A204.1 (cell line): ENCODE data around the gene LYRM7.
"Not testable (repeated sequence)": the region's sequence is repeated elsewhere in the genome, so short reads cannot be mapped to it uniquely, and the experiment has no call there.

Source experiments
- FAIRE-seq: peaks from 2 replicates; lab custom pipeline; 2012; peaks lifted over from hg19 to GRCh38; lab: Jason Lieb, UNC

Gene LYRM7

GRCh38 chr5:131221008-131221703, 50.4 kb downstream of the LYRM7 start:
- no peak for FAIRE-seq

GRCh38 chr5:131221888-131222287, 51.1 kb downstream of the LYRM7 start:
- FAIRE-seq, result no peak

GRCh38 chr5:131222731-131223130, 52.0 kb downstream of the LYRM7 start:
- FAIRE-seq, result no peak

DNA sequence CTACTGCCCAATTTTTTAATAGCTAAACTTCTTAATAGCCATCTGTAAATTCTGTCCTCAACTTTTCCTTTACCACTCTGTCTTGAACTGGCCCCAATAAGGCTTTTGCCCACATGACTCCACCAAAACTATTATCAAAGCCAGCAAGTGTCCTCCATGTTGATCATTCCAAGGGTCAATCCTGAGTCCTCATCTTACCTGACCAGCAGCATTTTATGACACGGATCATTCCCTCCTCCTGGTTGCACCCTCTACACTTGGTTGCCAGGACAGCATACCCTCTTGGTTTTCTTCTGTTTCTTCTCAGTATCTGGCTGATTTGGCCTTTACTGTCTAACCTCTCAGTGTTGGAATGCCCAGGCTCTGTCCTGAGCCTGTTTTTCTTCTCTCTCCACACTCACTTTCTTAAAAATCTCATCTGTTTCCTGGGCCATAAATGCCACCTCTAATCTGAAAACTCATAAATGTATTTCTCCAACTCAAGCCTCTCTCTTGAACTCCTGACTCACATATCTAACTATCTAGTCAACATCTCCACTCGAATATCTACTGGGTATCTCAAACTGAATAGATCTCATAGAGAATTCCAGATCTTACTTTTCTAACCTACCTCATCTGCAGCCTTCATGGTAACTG, 53.1 kb downstream of the LYRM7 start:
- no peak for FAIRE-seq

DNA sequence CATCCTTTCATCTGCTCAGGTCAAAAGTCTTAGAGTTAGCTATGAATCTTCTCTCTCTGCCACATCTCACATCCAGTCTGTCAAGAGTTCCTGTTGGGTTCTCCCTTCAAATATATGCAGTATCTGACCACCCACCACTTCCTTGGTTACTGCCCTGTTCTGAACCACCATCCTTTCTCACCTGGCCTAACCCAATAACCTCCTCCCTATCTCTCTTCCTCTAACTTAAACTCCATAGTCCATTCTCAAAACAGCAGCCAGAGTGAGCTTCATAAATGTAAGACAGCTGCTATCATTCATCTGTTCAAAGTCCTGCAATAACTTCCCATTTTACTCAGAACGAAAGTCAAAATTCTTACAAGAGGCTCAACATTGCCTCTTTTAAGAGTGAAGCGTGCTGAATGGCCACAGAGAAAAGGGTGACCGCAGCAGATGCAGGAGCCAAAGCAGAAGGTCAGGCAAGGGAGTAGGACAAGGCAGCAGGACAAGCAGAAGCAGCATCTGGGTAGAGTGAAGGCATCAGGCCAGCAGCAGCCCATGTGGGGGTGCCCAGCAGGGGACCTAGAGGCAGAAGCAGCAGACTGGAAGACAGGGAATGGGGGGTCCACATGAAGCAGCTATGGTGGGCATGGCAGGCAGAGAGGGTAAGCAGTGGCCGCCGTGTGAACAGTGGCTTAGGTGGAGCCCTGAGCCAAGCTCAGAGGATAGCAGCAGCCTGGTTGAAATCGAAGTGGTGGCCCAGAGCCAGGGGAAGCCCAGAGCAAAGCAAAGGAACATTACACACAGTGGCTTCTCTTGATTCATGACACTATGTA, 53.9 kb downstream of the LYRM7 start:
- no peak for FAIRE-seq

GRCh38 chr5:131225282-131225974, 54.7 kb downstream of the LYRM7 start:
- FAIRE-seq, result no peak

GRCh38 chr5:131226899-131227298, 56.2 kb downstream of the LYRM7 start:
- FAIRE-seq, result no peak

GRCh38 chr5:131228646-131229045, 57.9 kb downstream of the LYRM7 start:
- no peak for FAIRE-seq

DNA sequence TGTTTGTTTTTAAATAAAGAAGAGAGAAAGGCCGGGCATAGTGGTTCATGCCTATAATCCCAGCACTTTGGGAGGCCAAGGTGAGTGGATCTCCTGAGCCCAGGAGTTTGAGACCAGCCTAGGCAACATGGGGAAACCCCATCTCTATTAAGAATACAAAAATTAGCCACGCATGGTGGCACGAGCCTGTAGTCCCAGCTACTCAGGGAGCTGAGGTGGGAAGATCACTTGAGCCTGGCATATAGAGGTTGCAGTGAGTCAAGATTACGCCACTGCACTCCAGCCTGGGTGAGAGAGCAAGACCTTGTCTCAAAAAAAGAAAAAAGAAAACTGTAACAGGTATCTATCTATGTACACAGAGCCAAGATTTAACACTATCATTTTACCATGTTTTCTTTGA, 58.9 kb downstream of the LYRM7 start:
- no peak for FAIRE-seq

- no peak for FAIRE-seq
Measured at GRCh38 chr5:131230406-131230805, 59.7 kb downstream of the LYRM7 start.

- no peak for FAIRE-seq
Measured at GRCh38 chr5:131239686-131240085, 68.9 kb downstream of the LYRM7 start.

DNA sequence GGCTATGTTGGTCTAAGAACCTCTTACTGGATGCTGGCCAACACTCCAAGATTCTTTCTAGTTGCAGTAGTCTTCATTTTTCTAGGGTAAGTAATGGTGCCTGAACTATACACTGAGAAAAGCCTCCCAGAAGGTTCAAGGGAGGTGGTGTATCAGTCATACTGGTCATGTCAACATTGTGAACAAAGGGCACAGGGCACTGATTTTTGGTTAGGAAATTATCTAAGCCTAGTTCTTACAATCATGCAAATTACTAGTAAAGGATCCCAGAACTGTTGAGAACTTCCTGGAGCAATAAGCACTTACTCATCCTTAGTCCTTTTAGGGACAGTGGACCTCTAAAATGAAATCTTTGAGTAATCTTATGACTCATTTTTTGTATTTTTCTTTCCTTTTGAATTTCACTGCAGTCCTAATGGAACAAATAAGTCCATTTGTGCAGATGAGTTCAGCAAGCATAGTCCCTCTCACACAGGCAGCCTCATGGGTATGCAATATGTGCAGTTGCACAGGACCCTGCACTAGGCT, 72.0 kb downstream of the LYRM7 start:
- no peak for FAIRE-seq

DNA sequence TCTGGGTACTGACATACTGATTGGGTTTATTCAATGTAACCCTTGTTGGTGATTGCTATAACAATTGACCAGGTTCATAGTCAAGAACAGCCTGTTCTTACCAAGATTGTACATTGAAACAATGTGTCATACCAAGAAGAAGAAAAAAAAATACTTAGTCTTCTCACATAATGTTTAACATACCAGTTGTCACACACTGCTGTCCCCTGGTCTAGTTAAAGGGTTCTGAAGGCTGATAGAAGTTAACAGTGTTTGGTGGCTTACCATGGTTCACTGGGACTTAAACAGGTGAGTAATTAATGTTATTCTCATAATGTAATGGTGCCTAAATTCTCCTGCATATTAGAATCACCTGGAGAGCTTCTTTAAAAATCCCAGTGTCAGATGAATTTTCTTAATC, 74.6 kb downstream of the LYRM7 start:
- no peak for FAIRE-seq

DNA sequence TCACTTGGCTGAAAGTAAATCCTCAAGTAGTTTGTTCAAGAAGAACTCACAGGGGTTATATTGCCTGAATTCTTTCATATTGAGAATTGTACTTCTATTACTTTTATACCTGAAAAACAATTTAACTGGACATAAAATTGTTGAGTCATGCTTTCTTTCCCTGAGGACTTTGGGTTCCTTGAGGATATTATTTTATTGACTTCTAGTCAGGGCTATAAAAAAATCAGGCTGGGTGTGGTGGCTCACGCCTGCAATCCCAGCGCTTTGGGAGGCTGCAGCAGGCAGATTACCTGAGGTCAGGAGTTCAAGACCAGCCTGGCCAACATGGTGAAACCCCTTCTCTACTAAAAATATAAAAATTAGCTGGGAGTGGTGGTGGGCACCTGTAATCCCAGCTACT, 75.2 kb downstream of the LYRM7 start:
- no peak for FAIRE-seq

DNA sequence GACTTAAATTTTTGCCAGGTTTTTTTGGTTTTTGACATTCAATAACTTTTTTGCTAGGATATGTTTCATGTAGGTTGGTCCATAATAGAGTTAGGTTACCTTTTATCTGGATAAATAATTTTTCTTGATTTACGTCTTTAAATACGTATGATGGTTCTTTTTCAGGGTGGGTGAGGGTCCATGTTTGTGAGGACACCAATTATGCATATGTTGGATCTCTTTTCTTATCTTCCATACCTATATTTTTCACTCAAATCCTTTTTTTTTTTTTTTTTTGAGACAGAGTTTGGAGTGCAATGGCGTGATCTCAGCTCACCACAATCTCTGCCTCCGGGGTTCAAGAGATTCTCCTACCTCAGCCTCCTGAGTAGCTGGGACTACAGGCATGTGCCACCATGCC, 75.8 kb downstream of the LYRM7 start:
- no peak for FAIRE-seq

DNA sequence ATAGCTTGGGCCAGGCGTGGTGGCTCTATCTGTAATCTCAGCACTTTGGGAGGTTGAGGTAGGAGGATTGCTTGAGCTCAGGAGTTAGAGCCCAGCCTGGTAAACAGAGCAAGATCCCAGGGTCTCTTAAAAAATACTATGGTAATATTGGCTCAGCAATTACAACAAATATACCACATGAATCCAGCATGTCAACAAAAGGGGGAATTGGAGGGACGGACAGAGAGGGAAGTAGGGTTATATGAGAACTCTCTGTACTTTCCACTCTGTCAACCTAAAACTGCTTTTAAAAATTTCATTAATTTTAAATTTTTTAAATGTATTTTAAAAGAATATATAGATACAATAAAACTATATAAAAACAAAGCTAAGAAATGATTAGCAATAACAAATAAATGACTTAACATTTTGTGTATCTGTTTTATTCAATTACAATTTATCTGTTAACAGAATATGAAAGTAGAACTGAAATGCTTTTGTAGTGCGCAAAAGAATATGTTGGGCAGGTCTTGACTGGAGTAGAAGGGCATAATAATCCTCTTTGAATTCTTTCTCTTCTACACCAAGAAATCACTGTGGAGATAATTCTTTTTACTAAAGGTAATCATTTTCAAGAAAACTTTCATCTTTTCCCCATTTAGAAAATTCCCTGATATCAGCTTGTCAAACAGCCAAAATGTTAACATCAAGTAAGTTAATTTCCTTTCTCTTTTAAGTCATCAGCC, 80.2 kb downstream of the LYRM7 start:
- peak; percentile 84 for FAIRE-seq

- FAIRE-seq, result no peak
Measured at GRCh38 chr5:131252824-131253171, 82.1 kb downstream of the LYRM7 start.

GRCh38 chr5:131254025-131254424, 83.3 kb downstream of the LYRM7 start:
- not testable (repeated sequence) for FAIRE-seq

GRCh38 chr5:131254741-131255140, 84.0 kb downstream of the LYRM7 start:
- no peak for FAIRE-seq
